Osteocyte (in vitro differentiated cells): ENCODE results near the gene ENO2. TPM values are rescaled to one million over a fixed set of nuclear protein-coding genes. Genes with fewer than 3 reads are reported as not detected.
"Not testable (repeated sequence)": the region's sequence is repeated elsewhere in the genome, so short reads cannot be mapped to it uniquely, and the experiment has no call there.

Source experiments
- DNase-seq: peaks from one replicate; pipeline ENCODE4 v3.0.0; 2021; ENCODE audit warnings: mixed read lengths; ENCODE audit not compliant: unreplicated experiment; ENCODE audit errors: extremely low spot score
- H3K27ac Mint-ChIP-seq: one replicate; pipeline ENCODE4 v1.8.0; 2021; ENCODE audit warnings: mild to moderate bottlenecking, mixed read lengths; ENCODE audit not compliant: unreplicated experiment
- H3K27me3 Mint-ChIP-seq: one replicate; pipeline ENCODE4 v1.8.0; 2021; ENCODE audit warnings: mixed read lengths; ENCODE audit not compliant: unreplicated experiment
- H3K36me3 Mint-ChIP-seq: one replicate; pipeline ENCODE4 v1.8.0; 2021; ENCODE audit warnings: mixed read lengths; ENCODE audit not compliant: unreplicated experiment
- H3K4me1 Mint-ChIP-seq: one replicate; pipeline ENCODE4 v1.8.0; 2021; ENCODE audit warnings: mixed read lengths; ENCODE audit not compliant: unreplicated experiment
- H3K4me3 Mint-ChIP-seq: one replicate; pipeline ENCODE4 v1.8.0; 2021; ENCODE audit warnings: mild to moderate bottlenecking, moderate library complexity, mixed read lengths; ENCODE audit not compliant: unreplicated experiment
- H3K9me3 Mint-ChIP-seq: one replicate; pipeline ENCODE4 v1.8.0; 2021; ENCODE audit warnings: mixed read lengths; ENCODE audit not compliant: unreplicated experiment
- CTCF ChIP-seq: fragments of 200-600 bp; sonication (generic); IDR thresholded peaks from 2 replicates; pipeline ENCODE4 v1.5.0; 2021; ENCODE audit warnings: antibody characterized with exemption, mild to moderate bottlenecking, moderate library complexity
- total RNA-seq: library from RNA; stranded (reverse); gene quantifications from 2 replicates; pipeline ENCODE4 v1.2.1, GENCODE V29; 2021

Gene ENO2
- total RNA-seq, 1 donor from 2014 or later: 24.1 TPM

DNA sequence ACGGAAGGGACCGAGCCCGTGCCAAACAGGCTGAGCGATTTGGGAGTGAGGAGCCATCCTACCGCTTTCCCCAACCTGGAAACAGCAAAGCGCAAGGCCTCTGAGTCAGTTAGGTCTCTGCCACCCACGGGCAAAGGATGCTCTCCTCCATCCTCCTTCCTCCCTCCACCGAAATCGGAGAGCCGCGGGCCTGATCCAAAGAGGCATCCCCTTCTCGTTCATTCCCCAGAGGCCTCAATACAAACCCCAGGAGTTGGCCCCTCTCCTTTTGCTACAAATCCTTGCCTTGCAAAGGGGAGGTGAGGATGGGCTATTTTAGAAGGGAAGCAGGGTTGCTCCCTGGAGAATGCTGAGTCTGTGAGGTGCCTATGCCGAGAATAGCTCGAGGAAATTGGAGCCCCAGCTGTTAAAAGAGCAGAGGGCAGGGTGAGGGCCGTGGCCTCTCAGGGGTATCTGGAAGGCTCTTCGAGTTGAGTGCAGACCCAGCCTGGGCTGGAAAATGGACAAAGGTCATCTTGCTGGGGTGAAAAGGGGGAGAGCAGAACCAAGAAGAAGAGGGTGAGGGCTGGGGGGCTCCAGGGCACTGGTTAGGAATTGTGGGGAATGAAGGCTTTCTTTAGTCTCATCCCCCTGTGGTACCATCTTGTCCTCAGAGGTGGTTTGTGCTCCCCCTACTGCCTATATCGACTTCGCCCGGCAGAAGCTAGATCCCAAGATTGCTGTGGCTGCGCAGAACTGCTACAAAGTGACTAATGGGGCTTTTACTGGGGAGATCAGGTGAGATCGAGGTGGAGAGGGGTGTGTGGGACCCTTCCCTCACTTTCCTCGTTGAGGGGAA is 46.0 kb upstream of the ENO2 start:
- peak; percentile 12 for TF ChIP-seq CTCF
- Mint-ChIP-seq H3K9me3 (no peaks in the 10 kb centered on the region), H3K36me3 (peaks cover 31% of the 10 kb centered on the region), H3K4me1 (peaks cover 48% of the 10 kb centered on the region), H3K4me3 (peak overlapping the region; percentile 91), H3K27ac (peak overlapping the region; percentile 85), H3K27me3 (no peaks in the 10 kb centered on the region)
- no peak for DNase-seq

DNA sequence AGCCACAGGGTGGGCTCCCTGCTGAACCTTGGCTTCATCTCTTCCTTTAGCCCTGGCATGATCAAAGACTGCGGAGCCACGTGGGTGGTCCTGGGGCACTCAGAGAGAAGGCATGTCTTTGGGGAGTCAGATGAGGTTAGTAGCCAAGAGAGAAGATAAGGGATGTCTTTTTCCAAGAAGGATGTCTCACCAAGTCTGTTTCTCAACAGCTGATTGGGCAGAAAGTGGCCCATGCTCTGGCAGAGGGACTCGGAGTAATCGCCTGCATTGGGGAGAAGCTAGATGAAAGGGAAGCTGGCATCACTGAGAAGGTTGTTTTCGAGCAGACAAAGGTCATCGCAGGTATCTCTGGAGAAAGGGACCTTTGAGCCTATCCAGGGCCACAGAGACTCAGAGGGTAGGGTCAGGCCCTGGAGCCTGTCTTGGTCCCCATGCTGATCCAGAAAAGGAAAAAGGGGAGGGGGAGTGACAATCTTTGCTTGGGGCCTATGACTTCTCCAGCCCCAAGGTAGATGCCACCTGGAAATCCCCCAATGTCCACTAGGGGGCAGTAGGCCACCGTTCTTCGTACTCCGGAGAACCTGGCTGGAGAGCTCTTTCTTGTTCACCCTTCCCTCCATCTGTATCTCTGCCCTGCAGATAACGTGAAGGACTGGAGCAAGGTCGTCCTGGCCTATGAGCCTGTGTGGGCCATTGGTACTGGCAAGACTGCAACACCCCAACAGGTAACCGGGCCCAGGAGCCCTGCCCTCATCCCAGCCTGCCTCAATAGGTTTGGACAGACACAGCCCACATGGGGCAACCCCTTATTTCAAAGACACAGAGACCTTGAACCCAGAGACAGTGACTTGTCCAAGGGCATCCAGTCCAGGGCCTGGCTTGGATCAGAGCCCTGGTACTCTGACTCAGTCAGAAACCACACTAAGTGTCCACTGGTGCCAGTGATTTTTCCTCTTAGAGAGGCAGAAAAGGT is 45.0 kb upstream of the ENO2 start:
- Mint-ChIP-seq H3K4me1 (peaks cover 53% of the 10 kb centered on the region), H3K27ac (peak overlapping the region; percentile 85), H3K36me3 (peaks cover 28% of the 10 kb centered on the region), H3K9me3 (no peaks in the 10 kb centered on the region), H3K4me3 (peak overlapping the region; percentile 91), H3K27me3 (no peaks in the 10 kb centered on the region)
- peak; percentile 88 for TF ChIP-seq CTCF
- peak; percentile 93 for DNase-seq

- Mint-ChIP-seq H3K36me3 (peaks cover 20% of the 10 kb centered on the region), H3K4me3 (peak overlapping the region; percentile 4), H3K27ac (peak overlapping the region; percentile 9), H3K4me1 (peaks cover 53% of the 10 kb centered on the region)
- not testable (repeated sequence) for DNase-seq, H3K27me3 Mint-ChIP-seq, H3K9me3 Mint-ChIP-seq
Observed at GRCh38 chr12:6870304-6870703, 44.1 kb upstream of the ENO2 start.

DNA sequence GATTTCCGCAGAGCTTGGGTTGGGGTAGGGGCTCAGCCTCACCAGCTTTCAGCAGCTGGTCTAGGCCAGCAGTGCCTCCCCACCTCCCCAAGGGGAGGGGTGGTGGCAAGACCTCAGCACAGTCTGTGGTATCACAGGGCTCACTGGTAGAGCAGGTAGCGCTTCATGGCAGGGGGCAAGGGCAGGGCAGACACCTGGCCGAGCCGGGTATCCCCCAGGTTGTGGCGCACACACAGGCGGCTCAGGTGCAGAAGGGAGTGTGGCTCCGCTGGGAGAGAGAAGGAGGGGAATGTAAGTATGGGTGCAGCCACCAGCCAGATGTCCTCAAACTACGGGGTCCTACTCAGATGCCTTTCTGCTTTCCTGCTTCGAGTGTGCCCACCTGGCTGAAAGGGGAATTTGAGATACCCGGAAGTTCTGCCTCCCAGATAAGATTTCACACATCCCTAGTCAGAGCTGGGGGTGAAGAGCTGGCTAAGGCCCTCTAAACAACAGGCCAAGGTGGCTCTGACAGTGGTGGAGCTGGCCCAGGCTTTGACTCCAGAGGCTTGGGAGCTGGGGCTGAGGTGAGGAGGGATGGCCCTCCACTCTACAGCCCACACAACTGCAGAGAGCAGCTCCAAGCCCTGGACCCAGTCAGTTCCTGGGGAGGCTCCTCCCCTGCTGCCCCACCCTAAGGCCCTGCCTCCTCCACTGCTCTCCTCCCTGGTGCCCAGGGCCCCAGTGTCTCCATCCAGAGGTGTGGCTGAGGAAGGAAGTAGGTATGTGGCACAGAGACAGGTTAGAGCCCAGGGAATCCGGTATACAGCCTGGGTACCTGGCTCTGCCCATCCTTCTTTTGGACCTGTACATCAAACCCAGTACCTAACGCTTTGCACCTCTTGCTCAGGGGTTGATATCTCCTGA is 43.1 kb upstream of the ENO2 start:
- H3K4me1 Mint-ChIP-seq: peaks cover 52% of the 10 kb centered on the region
- TF ChIP-seq CTCF: no peak
- peak overlapping the region; percentile 86 for H3K4me3 Mint-ChIP-seq
- DNase-seq: no peak
- H3K9me3 Mint-ChIP-seq: no peaks in the 10 kb centered on the region
- no peaks in the 10 kb centered on the region for H3K27me3 Mint-ChIP-seq
- H3K27ac Mint-ChIP-seq: peak overlapping the region; percentile 79
- peaks cover 23% of the 10 kb centered on the region for H3K36me3 Mint-ChIP-seq
